WI38 (cell line): ENCODE results near the gene KRTAP6-3.

Experiments used
- H3K4me3 ChIP-seq: 2 replicates; pipeline ENCODE4 v1.5.1; 2011; ENCODE audit warnings: low read depth, mild to moderate bottlenecking, control low read depth, low read length
- TF ChIP-seq, protein P1 (sequence below): IDR thresholded peaks from 2 replicates; pipeline ENCODE4 v1.5.1; 2012; ENCODE audit warnings: low read depth, mild to moderate bottlenecking, control low read depth, low read length

KRTAP6-3 gene

DNA sequence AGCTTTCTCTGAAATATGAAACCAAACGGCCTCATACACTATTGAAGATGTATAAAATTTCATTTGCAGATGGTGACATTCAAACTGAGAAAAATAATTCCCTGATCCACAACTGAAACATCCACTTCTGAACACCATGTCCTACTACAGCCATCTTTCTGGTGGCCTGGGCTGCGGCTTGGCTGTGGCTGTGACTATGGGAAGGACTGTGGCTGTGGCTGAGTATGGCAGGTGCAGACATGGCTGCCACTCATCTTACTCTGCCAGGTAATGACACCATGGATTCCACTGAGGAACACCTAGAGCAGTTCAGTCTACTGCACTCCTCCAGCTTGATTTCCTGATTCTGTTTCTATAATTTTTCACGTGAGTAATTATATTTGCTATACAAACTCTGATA is 28.3 kb downstream of the KRTAP6-3 start, which contains the start of gene KRTAP20-4:
KRTAP20-4 (plus strand) TSS at position 106 of the 400 bp plus-strand sequence.
- TF ChIP-seq, protein P1, sequence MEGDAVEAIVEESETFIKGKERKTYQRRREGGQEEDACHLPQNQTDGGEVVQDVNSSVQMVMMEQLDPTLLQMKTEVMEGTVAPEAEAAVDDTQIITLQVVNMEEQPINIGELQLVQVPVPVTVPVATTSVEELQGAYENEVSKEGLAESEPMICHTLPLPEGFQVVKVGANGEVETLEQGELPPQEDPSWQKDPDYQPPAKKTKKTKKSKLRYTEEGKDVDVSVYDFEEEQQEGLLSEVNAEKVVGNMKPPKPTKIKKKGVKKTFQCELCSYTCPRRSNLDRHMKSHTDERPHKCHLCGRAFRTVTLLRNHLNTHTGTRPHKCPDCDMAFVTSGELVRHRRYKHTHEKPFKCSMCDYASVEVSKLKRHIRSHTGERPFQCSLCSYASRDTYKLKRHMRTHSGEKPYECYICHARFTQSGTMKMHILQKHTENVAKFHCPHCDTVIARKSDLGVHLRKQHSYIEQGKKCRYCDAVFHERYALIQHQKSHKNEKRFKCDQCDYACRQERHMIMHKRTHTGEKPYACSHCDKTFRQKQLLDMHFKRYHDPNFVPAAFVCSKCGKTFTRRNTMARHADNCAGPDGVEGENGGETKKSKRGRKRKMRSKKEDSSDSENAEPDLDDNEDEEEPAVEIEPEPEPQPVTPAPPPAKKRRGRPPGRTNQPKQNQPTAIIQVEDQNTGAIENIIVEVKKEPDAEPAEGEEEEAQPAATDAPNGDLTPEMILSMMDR: no peak
- no peak within 1 kb of the TSS for H3K4me3 ChIP-seq

DNA sequence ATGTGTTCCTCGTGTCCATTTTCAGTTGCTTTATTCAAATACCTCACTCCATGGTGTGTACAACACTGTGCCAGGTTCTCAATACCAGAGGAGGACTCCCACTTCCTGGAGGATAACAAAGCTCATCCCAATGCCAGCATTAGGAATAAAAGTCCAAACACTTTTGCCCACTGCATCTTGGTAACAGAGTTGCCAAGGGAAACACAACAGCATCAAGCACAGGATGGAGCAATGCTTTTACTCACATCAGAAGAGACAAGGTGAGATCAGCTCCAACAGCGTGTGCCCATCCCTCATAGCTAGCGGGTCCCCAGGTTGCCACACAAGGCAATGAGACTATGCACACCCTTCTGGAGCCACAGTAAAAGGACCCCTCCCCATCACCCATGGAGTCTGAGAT is 31.1 kb downstream of the KRTAP6-3 start:
- TF ChIP-seq, protein P1: no peak
- no peak overlapping the region for H3K4me3 ChIP-seq

DNA sequence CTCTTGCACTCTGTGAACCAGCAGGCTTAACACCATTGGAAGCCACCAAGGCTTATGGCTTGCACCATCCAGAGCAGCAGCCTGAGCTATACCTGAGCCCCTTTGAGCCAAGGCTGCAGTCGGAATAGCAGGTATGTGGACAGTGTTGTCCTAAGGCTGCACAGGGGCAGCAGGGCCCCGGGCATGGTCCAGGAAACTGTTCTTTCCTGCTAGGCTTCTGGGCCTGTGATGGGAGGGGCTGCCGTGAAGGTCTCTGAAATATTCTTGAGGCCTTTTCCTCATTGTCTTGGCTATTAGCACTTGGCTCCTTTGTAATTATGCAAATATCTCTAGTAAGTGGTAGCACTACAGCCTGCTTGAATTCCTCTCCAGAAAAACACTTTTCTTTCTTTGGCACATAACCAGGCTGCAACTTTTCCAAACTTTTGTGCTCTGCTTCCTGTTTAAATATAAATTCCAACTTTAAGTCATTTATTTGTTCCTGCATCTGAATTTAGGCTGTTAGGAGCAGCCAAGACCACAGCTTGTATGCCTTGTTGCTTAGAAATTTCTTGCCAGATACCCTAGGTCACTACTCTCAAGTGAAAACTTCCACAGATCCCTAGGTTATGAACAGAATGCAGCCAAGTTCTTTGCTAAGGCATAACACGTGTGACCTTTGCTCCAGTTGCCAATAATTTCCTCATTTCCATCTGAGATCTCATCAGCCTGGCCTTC is 33.4 kb downstream of the KRTAP6-3 start:
- TF ChIP-seq, protein P1: no peak
- H3K4me3 ChIP-seq: no peak overlapping the region

DNA sequence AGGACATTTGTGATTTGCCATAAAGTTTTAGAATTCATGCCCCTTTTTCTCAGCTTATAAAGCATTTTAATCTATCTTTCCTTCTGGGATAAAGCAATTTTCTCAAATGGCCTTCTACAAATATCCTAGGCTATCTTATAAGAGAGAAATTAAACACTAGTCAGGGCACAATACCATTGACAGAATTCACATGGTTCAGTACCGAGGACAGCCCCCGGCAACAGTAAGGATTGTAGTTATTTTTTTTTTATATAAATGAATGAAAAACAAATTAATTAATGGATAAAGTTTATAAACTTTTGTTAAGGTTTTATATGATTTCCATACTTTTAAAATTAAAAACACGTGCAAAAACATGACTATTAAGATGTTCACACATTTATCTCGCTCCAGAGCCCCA is 35.9 kb downstream of the KRTAP6-3 start:
- no peak overlapping the region for H3K4me3 ChIP-seq
- TF ChIP-seq, protein P1: no peak

DNA sequence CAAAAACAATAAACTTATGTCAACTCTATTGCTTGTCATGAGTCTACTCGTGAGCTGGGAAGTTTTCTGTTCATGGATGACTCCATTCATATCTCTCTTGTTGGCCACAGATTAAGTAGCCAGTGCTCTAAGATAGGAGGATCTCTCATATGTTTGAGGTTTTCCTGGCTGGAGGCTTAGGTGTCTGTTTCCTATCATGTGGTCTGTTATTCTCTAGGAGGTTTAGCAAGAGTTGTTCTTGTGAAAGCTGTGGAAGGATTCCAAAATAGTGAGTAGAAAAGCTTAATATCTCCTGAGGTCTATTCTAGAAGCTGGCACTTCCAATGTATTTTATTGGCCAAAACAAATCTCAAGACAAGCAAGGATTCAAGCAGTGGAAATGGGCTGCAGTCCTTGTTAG is 37.0 kb downstream of the KRTAP6-3 start:
- TF ChIP-seq, protein P1: no peak
- H3K4me3 ChIP-seq: no peak overlapping the region

DNA sequence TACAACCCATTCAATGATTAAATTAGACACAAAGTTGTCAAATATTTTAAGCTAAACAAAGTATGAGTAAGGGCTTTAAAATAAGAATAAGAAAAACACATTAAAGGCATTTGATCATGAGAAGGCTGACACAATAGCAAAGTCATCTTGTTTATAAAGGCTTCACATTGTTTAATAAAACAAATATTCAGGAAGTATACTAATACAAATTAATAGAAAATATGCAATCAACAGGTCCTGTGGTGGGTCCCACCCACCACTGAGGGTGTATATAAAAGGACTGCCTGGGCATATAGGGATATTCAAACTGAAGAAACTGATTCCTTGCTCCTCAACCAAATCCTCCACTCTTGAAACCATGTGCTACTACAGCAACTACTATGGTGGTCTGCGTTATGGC is 42.7 kb downstream of the KRTAP6-3 start, which contains the start of gene KRTAP20-2:
KRTAP20-2 (plus strand) TSS at position 301 of the 400 bp plus-strand sequence; CDS start at position 359, 58 bp downstream.
- TF ChIP-seq, protein P1: no peak
- H3K4me3 ChIP-seq: no peak within 1 kb of the TSS

DNA sequence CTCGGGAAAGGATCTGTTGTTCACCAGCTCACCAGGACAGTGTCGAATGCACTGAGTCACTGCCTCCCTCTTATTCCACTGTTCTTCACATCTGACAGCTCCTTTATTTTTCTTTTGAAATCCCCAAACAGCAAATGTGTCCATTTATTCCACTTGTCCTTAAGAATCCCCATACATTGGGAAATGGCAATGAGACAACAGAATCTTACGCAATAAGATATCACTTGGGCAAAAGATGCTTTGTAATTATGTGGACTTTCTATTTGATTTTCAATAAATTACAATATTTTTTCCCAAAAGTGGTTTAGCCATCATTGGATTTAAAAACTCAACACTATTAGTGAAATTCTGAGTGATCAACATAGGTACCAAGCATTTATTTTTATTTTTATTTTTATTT is 46.4 kb downstream of the KRTAP6-3 start:
- TF ChIP-seq, protein P1: no peak

More for the DNA sequence above, 46.4 kb downstream of the KRTAP6-3 start:
- no peak overlapping the region for H3K4me3 ChIP-seq
